ENCODE data around the gene RPL10. TPM values are rescaled to one million over a fixed set of nuclear protein-coding genes. Genes with fewer than 3 reads are reported as not detected.

The RPL10 gene
- total RNA-seq, 2 experiments from 2014 or later, result 5,036 to 5,204 TPM

DNA sequence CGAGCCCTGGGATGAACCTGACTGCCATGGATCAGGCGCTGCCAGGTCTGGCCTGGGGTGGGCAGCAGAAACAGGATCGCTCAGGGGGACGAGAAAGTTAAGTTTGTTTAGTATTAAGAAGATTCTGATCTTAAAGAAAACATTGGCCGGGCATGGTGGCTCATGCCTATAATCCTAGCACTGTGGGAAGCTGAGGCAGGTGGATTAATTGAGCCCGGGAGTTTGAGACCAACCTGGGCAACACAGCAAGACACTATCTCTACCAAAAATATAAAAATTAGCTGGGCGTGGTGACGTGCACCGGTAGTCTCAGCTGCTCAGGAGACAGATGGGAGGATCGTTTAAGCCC lies 23.0 kb upstream of the RPL10 start:
- intact Hi-C loops (cut with DNase I, micrococcal nuclease), result loop anchor here in 1 of 2 experiments (10.0 kb wide), 1 partner anchor 360 kb away; the partner anchor contains the start of gene IRAK1
- H3K27me3 Mint-ChIP-seq, result no peaks in the 10 kb centered on the region
- ChIA-PET POLR2A (interaction anchor here (1.2 kb wide), 1 partner anchor 45 kb away, joined by 3 read pairs; no protein-coding TSS in a partner anchor), CTCF (no interaction called here)
- Histone ChIP-seq H3K4me3 (ENCODE audit: low read length) (no peak overlapping the region), H3K27ac (ENCODE audit: low read depth in 1 of 2, low read length in 2 of 2) (no peak overlapping the region), H3K9me3 (ENCODE audit: control insufficient read depth in 1 of 2, insufficient read depth in 1 of 2, low read length in 2 of 2) (no peaks in the 10 kb centered on the region), H3K27me3 (ENCODE audit: control insufficient read depth in 1 of 2, insufficient read depth in 2 of 2, low read length in 2 of 2) (no peaks in the 10 kb centered on the region), H3K4me1 (ENCODE audit: insufficient read depth, low read length) (peaks cover 62% of the 10 kb centered on the region), H3K36me3 (ENCODE audit: insufficient read depth, low read length) (peaks cover 2% of the 10 kb centered on the region)
- TF ChIP-seq CTCF (IDR thresholded peaks at IDR 0.05), result no peak
- no peaks in the 10 kb centered on the region for H3K9me3 Mint-ChIP-seq
- H3K27ac Mint-ChIP-seq, result no peak overlapping the region
- DNase-seq (no peak), ATAC-seq (ENCODE audit: poor library complexity) (no peak)
- H3K4me3 Mint-ChIP-seq, result no peak overlapping the region
- peaks cover 12% of the 10 kb centered on the region for H3K36me3 Mint-ChIP-seq (ENCODE audit: low read depth)
- H3K4me1 Mint-ChIP-seq (ENCODE audit: low read depth), result peaks cover 13% of the 10 kb centered on the region

GRCh38 chrX:154376774-154377173 lies 21.4 kb upstream of the RPL10 start:
- Mint-ChIP-seq H3K9me3 (no peaks in the 10 kb centered on the region), H3K36me3 (ENCODE audit: low read depth) (peaks cover 25% of the 10 kb centered on the region), H3K4me1 (ENCODE audit: low read depth) (peaks cover 18% of the 10 kb centered on the region), H3K27ac (peak overlapping the region; percentile 94), H3K27me3 (no peaks in the 10 kb centered on the region), H3K4me3 (peak overlapping the region; percentile 34)
- intact Hi-C loops (cut with DNase I, micrococcal nuclease), result loop anchor here in 1 of 2 experiments (10.0 kb wide), 1 partner anchor 362 kb away; the partner anchor contains the start of gene IRAK1
- Histone ChIP-seq H3K4me1 (ENCODE audit: insufficient read depth, low read length) (peaks cover 69% of the 10 kb centered on the region), H3K36me3 (ENCODE audit: insufficient read depth, low read length) (peaks cover 8% of the 10 kb centered on the region), H3K9me3 (ENCODE audit: control insufficient read depth in 1 of 2, insufficient read depth in 1 of 2, low read length in 2 of 2) (no peaks in the 10 kb centered on the region), H3K27ac (ENCODE audit: low read depth in 1 of 2, low read length in 2 of 2) (no peak overlapping the region), H3K27me3 (ENCODE audit: control insufficient read depth in 1 of 2, insufficient read depth in 2 of 2, low read length in 2 of 2) (no peaks in the 10 kb centered on the region), H3K4me3 (ENCODE audit: low read length) (no peak overlapping the region)
- ATAC-seq (ENCODE audit: poor library complexity) (no peak), DNase-seq (no peak)
- ChIA-PET CTCF (no interaction called here), POLR2A (no interaction called here)
- TF ChIP-seq CTCF (IDR thresholded peaks at IDR 0.05), result no peak

- H3K4me3 ChIP-seq (ENCODE audit: low read length), result peak overlapping the region; percentile 40
- H3K4me1 Mint-ChIP-seq (ENCODE audit: low read depth), result peaks cover 8% of the 10 kb centered on the region
- no peaks in the 10 kb centered on the region for H3K27me3 ChIP-seq (ENCODE audit: control insufficient read depth in 1 of 2, insufficient read depth in 2 of 2, low read length in 2 of 2)
- peak in 10 of 14 experiments; percentile 17 to 87 (median 48) for DNase-seq
- peak overlapping the region; percentile 94 for H3K27ac Mint-ChIP-seq
- H3K36me3 Mint-ChIP-seq (ENCODE audit: low read depth), result peaks cover 37% of the 10 kb centered on the region
- no peaks in the 10 kb centered on the region for H3K27me3 Mint-ChIP-seq
- H3K27ac ChIP-seq (ENCODE audit: low read depth in 1 of 2, low read length in 2 of 2), result peak overlapping the region; percentile 82 to 87
- peaks cover 55% of the 10 kb centered on the region for H3K4me1 ChIP-seq (ENCODE audit: insufficient read depth, low read length)
- intact Hi-C loops (cut with DNase I, micrococcal nuclease), result loop anchor here in 1 of 2 experiments (10.0 kb wide), 1 partner anchor 363 kb away; the partner anchor contains the start of gene IRAK1
- peaks cover 8% of the 10 kb centered on the region for H3K36me3 ChIP-seq (ENCODE audit: insufficient read depth, low read length)
- TF ChIP-seq CTCF (IDR thresholded peaks at IDR 0.05), result no peak
- ATAC-seq (ENCODE audit: poor library complexity), result peak; percentile 2
- ChIA-PET POLR2A (interaction anchor here (0.9 to 1.8 kb wide), 8 partner anchors 8 to 407 kb away, joined by 3 to 23 read pairs (median 6); partner anchors contain the start of genes HCFC1 and RPL10), CTCF (interaction anchor here (0.7 kb wide), 1 partner anchor 114 kb away, joined by 3 read pairs; no protein-coding TSS in a partner anchor)
- H3K4me3 Mint-ChIP-seq, result peak overlapping the region; percentile 93
- H3K9me3 ChIP-seq (ENCODE audit: control insufficient read depth in 1 of 2, insufficient read depth in 1 of 2, low read length in 2 of 2), result no peaks in the 10 kb centered on the region
- no peaks in the 10 kb centered on the region for H3K9me3 Mint-ChIP-seq
Observed at GRCh38 chrX:154378059-154378798, 19.9 kb upstream of the RPL10 start.
